Ishikawa (cell line): Measurements from ENCODE around the gene ALDH1B1.

Experiments used
- CREB1 ChIP-seq: IDR thresholded peaks from 2 replicates; pipeline ENCODE4 v1.6.1; 2012; ENCODE audit warnings: low read depth
- EP300 ChIP-seq: IDR thresholded peaks from 2 replicates; pipeline ENCODE4 v1.6.1; 2012; ENCODE audit warnings: borderline replicate concordance
- ZBTB7A ChIP-seq: IDR thresholded peaks from 2 replicates; pipeline ENCODE4 v1.6.1; 2012; ENCODE audit warnings: low read depth
- TF ChIP-seq, protein P1 (sequence below): IDR thresholded peaks from 2 replicates; pipeline ENCODE4 v1.6.1; 2012; ENCODE audit warnings: low read depth, mild to moderate bottlenecking
- TF ChIP-seq, protein P2 (sequence below): IDR thresholded peaks from 2 replicates; pipeline ENCODE4 v1.6.1; 2012

DNA sequence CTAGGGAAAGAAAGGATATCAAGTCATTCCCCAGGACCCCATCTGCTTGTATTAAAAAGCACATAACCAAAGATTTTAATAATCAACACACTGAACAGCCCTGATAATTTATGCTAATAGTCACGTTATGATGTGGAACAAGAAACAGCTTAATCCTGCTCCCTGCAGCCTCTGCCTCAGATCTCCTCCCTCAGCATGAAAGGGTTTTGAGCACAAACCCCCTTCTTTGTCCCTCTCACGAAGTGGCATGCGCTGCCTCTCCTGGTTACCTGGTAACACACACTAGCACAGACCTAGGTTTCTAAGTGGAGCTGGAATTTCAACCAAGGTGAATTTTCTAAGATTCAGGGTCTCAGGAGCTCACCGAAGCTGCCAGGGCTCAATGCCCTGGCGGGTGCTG lies 26.7 kb downstream of the ALDH1B1 start:
- TF ChIP-seq, protein P1, sequence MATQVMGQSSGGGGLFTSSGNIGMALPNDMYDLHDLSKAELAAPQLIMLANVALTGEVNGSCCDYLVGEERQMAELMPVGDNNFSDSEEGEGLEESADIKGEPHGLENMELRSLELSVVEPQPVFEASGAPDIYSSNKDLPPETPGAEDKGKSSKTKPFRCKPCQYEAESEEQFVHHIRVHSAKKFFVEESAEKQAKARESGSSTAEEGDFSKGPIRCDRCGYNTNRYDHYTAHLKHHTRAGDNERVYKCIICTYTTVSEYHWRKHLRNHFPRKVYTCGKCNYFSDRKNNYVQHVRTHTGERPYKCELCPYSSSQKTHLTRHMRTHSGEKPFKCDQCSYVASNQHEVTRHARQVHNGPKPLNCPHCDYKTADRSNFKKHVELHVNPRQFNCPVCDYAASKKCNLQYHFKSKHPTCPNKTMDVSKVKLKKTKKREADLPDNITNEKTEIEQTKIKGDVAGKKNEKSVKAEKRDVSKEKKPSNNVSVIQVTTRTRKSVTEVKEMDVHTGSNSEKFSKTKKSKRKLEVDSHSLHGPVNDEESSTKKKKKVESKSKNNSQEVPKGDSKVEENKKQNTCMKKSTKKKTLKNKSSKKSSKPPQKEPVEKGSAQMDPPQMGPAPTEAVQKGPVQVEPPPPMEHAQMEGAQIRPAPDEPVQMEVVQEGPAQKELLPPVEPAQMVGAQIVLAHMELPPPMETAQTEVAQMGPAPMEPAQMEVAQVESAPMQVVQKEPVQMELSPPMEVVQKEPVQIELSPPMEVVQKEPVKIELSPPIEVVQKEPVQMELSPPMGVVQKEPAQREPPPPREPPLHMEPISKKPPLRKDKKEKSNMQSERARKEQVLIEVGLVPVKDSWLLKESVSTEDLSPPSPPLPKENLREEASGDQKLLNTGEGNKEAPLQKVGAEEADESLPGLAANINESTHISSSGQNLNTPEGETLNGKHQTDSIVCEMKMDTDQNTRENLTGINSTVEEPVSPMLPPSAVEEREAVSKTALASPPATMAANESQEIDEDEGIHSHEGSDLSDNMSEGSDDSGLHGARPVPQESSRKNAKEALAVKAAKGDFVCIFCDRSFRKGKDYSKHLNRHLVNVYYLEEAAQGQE: no peak
- TF ChIP-seq EP300 (no peak), ZBTB7A (no peak), CREB1 (no peak)
- TF ChIP-seq, protein P2, sequence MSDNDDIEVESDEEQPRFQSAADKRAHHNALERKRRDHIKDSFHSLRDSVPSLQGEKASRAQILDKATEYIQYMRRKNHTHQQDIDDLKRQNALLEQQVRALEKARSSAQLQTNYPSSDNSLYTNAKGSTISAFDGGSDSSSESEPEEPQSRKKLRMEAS: no peak
